ENCODE data around the gene MAZ. TPM values are rescaled to one million over a fixed set of nuclear protein-coding genes. Genes with fewer than 3 reads are reported as not detected.
"Not testable (repeated sequence)": the region's sequence is repeated elsewhere in the genome, so short reads cannot be mapped to it uniquely, and the experiment has no call there.

MAZ gene
- total and polyA plus RNA-seq, 2 experiments from 2014 or later: 132 to 190 TPM

DNA sequence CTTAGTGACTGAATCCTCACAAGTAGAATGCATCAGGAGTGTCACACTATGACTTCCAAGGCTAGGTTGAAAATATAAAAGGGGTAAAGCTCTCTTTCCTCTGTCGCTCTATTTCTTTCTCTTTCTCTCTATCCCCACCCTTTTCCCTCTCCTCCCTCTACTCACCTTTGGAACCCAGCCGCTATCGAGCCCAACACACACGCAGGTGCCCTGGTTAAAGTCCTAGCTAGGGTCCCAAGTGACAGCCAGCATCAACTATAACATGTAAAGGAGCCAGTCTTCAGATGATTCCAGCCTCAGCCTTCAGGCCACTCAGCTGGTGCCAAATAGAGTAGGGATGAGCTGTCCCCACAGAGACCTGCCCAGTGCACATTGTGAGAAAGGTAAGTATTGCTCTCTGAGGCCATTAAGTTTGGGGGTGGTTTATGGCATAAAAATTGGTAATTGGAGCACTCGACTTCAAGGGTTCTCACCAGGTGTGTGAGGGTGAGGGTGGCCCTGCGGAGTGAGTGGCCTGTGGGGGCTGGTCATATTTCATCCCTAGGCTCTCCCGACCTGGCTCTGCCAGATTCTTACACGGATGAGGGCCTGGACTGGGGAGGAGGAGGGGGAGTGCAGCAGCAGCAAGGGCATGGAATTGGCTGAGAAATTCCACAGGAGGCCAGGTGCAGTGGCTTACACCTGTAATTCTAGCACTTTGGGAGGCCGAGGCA lies 45.6 kb upstream of the MAZ start:
- H3K9me3 ChIP-seq (ENCODE audit: low read depth): no peaks in the 10 kb centered on the region
- peaks cover 27% of the 10 kb centered on the region for H3K4me1 ChIP-seq (ENCODE audit: insufficient read depth)
- 57% methylated on average over 9 of the region's 9 CpGs for WGBS (ENCODE audit: low lambda C conversion rate, missing lambda C conversion rate)
- TF ChIP-seq, protein P1, sequence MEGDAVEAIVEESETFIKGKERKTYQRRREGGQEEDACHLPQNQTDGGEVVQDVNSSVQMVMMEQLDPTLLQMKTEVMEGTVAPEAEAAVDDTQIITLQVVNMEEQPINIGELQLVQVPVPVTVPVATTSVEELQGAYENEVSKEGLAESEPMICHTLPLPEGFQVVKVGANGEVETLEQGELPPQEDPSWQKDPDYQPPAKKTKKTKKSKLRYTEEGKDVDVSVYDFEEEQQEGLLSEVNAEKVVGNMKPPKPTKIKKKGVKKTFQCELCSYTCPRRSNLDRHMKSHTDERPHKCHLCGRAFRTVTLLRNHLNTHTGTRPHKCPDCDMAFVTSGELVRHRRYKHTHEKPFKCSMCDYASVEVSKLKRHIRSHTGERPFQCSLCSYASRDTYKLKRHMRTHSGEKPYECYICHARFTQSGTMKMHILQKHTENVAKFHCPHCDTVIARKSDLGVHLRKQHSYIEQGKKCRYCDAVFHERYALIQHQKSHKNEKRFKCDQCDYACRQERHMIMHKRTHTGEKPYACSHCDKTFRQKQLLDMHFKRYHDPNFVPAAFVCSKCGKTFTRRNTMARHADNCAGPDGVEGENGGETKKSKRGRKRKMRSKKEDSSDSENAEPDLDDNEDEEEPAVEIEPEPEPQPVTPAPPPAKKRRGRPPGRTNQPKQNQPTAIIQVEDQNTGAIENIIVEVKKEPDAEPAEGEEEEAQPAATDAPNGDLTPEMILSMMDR (IDR thresholded peaks at IDR 0.05; ENCODE audit: poor library complexity): no peak
- TF ChIP-seq EZH2 (IDR thresholded peaks at IDR 0.05; ENCODE audit: borderline replicate concordance) (no peak), EZH2phosphoT487 (IDR thresholded peaks at IDR 0.05; ENCODE audit: low read depth, severe bottlenecking, unreplicated experiment) (no peak)
- H3K27ac ChIP-seq: peak overlapping the region; percentile 71
- H4K20me1 ChIP-seq (ENCODE audit: insufficient read depth, poor library complexity, severe bottlenecking): no peaks in the 10 kb centered on the region
- DNase-seq (ENCODE audit: low spot score): peak; percentile 49
- no peak overlapping the region for H3K4me3 ChIP-seq
- H2AFZ ChIP-seq: no peak overlapping the region
- H3K9me2 ChIP-seq (replicated peaks; ENCODE audit: insufficient read depth): no peaks in the 10 kb centered on the region
- no peaks in the 10 kb centered on the region for H3K79me2 ChIP-seq
- no peaks in the 10 kb centered on the region for H3K36me3 ChIP-seq (replicated peaks; ENCODE audit: insufficient read depth, low read depth)
- H3K27me3 ChIP-seq: no peaks in the 10 kb centered on the region
- H3K4me2 ChIP-seq: peak overlapping the region; percentile 60

DNA sequence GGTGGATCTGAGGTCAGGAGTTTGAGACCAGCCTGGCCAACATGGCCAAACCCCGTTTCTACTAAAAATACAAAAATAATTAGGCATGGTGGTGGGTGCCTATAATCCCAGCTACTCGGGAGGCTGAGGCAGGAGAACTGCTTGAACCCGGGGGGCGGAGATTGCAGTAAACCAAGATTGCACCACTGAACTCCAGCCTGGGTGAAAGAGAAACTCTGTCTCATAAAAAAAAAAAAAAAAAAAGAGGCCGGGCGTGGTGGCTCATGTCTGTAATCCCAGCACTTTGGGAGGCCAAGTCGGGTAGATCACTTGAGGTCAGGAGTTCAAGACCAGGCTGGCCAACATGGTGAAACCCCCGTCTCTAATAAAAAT lies 45.1 kb upstream of the MAZ start:
- not testable (repeated sequence) for H2AFZ ChIP-seq; H3K4me3 ChIP-seq; DNase-seq (ENCODE audit: low spot score); H3K79me2 ChIP-seq; H3K27me3 ChIP-seq; H3K9me2 ChIP-seq (replicated peaks; ENCODE audit: insufficient read depth); H3K36me3 ChIP-seq (replicated peaks; ENCODE audit: insufficient read depth, low read depth); H4K20me1 ChIP-seq (ENCODE audit: insufficient read depth, poor library complexity, severe bottlenecking); H3K9me3 ChIP-seq (ENCODE audit: low read depth)
- Histone ChIP-seq H3K27ac (peak overlapping the region; percentile 71), H3K4me1 (ENCODE audit: insufficient read depth) (peaks cover 25% of the 10 kb centered on the region), H3K4me2 (peak overlapping the region; percentile 60)
- 65% methylated on average over 7 of the region's 8 CpGs for WGBS (ENCODE audit: low lambda C conversion rate, missing lambda C conversion rate)

GRCh38 chr16:29761882-29762281 lies 44.4 kb upstream of the MAZ start:
- H3K4me3 ChIP-seq: no peak overlapping the region
- DNase-seq (ENCODE audit: low spot score): no peak
- no peaks in the 10 kb centered on the region for H3K9me2 ChIP-seq (replicated peaks; ENCODE audit: insufficient read depth)
- TF ChIP-seq EZH2 (IDR thresholded peaks at IDR 0.05; ENCODE audit: borderline replicate concordance) (no peak), EZH2phosphoT487 (IDR thresholded peaks at IDR 0.05; ENCODE audit: low read depth, severe bottlenecking, unreplicated experiment) (no peak)
- TF ChIP-seq, protein P1 (IDR thresholded peaks at IDR 0.05; ENCODE audit: poor library complexity): no peak
- H3K79me2 ChIP-seq: no peaks in the 10 kb centered on the region
- no peaks in the 10 kb centered on the region for H3K9me3 ChIP-seq (ENCODE audit: low read depth)
- H3K4me2 ChIP-seq: no peak overlapping the region
- H3K27ac ChIP-seq: no peak overlapping the region
- H3K4me1 ChIP-seq (ENCODE audit: insufficient read depth): peaks cover 21% of the 10 kb centered on the region
- no peaks in the 10 kb centered on the region for H4K20me1 ChIP-seq (ENCODE audit: insufficient read depth, poor library complexity, severe bottlenecking)
- no peak overlapping the region for H2AFZ ChIP-seq
- WGBS (ENCODE audit: low lambda C conversion rate, missing lambda C conversion rate): 91% methylated on average over 6 of the region's 6 CpGs
- H3K36me3 ChIP-seq (replicated peaks; ENCODE audit: insufficient read depth, low read depth): no peaks in the 10 kb centered on the region
- H3K27me3 ChIP-seq: no peaks in the 10 kb centered on the region

- H3K4me3 ChIP-seq: no peak overlapping the region
- no peaks in the 10 kb centered on the region for H3K9me3 ChIP-seq (ENCODE audit: low read depth)
- no peaks in the 10 kb centered on the region for H3K9me2 ChIP-seq (replicated peaks; ENCODE audit: insufficient read depth)
- no peaks in the 10 kb centered on the region for H3K79me2 ChIP-seq
- no peak overlapping the region for H3K27ac ChIP-seq
- no peaks in the 10 kb centered on the region for H3K36me3 ChIP-seq (replicated peaks; ENCODE audit: insufficient read depth, low read depth)
- no peak overlapping the region for H3K4me2 ChIP-seq
- H2AFZ ChIP-seq: no peak overlapping the region
- H4K20me1 ChIP-seq (ENCODE audit: insufficient read depth, poor library complexity, severe bottlenecking): no peaks in the 10 kb centered on the region
- no peaks in the 10 kb centered on the region for H3K27me3 ChIP-seq
- TF ChIP-seq, protein P1 (IDR thresholded peaks at IDR 0.05; ENCODE audit: poor library complexity): no peak
- TF ChIP-seq EZH2 (IDR thresholded peaks at IDR 0.05; ENCODE audit: borderline replicate concordance): no peak
- TF ChIP-seq EZH2phosphoT487 (IDR thresholded peaks at IDR 0.05; ENCODE audit: low read depth, severe bottlenecking, unreplicated experiment): no peak
- WGBS (ENCODE audit: low lambda C conversion rate, missing lambda C conversion rate): 91% methylated on average over 6 of the region's 6 CpGs
- DNase-seq (ENCODE audit: low spot score): no peak
- H3K4me1 ChIP-seq (ENCODE audit: insufficient read depth): peaks cover 8% of the 10 kb centered on the region
Observed at GRCh38 chr16:29763326-29763725, 43.0 kb upstream of the MAZ start.

Data from hepatocyte (in vitro differentiated cells).